ENCODE measurements around the gene AKNA. TPM values are rescaled to one million over a fixed set of nuclear protein-coding genes. Genes with fewer than 3 reads are reported as not detected.

AKNA gene
- total RNA-seq, 1 donor from 2014 or later, result 66.9 TPM

DNA sequence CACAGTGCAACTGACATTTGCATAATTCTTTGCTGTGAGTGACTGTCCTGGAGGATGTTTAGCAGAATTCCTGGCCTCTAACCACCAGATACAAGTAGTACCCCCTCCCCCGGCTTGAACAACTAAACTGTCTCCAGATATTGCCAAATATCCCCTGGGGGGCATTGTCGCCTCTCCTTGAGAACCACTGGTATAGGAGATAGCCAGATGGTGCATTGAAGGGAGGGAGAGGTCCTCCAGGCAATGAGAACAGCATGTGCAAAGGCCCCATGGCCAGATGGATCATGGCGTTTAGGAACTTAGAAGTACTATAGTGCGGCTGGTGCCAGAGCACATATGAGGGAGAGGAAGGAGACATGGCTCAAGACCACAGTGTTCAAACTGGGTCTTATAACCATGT, 83.8 kb downstream of the AKNA start:
- H3K27me3 ChIP-seq (ENCODE audit: low read depth), result peaks cover 8% of the 10 kb centered on the region
- DNase-seq (peak; percentile 6), ATAC-seq (no peak)
- no peak overlapping the region for H3K27ac ChIP-seq
- H3K36me3 ChIP-seq, result peaks cover 4% of the 10 kb centered on the region
- intact Hi-C loops (cut with DNase I), result no loop called here
- H3K4me1 ChIP-seq, result no peaks in the 10 kb centered on the region
- no peak overlapping the region for H3K4me3 ChIP-seq
- no peaks in the 10 kb centered on the region for H3K9me3 ChIP-seq
- TF ChIP-seq CTCF (IDR thresholded peaks at IDR 0.05), result no peak

DNA sequence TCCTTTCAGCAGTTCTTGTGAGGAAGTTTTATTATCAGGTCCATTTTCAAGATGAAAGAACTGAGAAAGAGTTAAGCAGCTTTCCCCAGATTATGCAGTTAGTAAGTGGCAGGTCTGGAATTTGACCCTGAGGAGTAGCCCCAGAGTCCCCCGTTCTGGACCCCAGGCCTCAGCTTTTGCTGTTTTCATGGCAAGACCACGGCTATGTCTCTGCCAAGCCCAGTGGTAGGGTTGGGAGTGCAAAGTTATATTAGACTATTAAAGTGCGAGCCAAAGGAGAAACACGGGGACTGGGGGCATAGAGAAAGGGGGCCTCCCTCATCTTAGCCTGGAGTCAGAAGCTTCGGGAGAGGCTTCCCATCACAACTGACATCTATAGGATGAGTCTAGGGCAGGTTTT, 84.2 kb downstream of the AKNA start:
- no peak overlapping the region for H3K4me3 ChIP-seq
- H3K9me3 ChIP-seq, result no peaks in the 10 kb centered on the region
- no peak for ATAC-seq
- H3K4me1 ChIP-seq, result no peaks in the 10 kb centered on the region
- no peak overlapping the region for H3K27ac ChIP-seq
- H3K36me3 ChIP-seq, result peaks cover 4% of the 10 kb centered on the region
- intact Hi-C loops (cut with DNase I), result no loop called here
- peaks cover 8% of the 10 kb centered on the region for H3K27me3 ChIP-seq (ENCODE audit: low read depth)
- TF ChIP-seq CTCF (IDR thresholded peaks at IDR 0.05), result no peak
- peak; percentile 4 for DNase-seq

DNA sequence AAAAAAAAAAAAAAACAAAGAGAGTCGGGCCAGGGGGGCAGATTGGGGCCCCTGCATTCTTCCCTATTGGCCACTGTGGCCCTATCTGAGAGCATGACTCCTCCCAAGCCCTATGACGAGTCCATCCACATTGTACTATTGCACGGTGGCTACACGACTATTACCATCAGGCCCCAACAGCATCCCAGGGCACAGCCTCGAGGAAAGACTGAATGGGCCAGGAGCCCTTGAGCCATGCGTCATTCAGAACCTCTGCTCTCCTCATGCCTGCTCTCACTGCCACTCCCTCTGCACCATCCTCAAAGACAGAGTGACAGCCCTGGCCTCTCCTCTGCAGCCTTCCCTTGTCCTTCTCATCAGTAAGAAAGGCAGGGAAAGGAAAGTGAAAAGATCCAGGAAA, 85.1 kb downstream of the AKNA start:
- intact Hi-C loops (cut with DNase I), result no loop called here
- Histone ChIP-seq H3K36me3 (peaks cover 4% of the 10 kb centered on the region), H3K27me3 (ENCODE audit: low read depth) (peaks cover 8% of the 10 kb centered on the region), H3K27ac (no peak overlapping the region), H3K9me3 (no peaks in the 10 kb centered on the region), H3K4me3 (no peak overlapping the region), H3K4me1 (no peaks in the 10 kb centered on the region)
- DNase-seq, result peak; percentile 8
- no peak for ATAC-seq
- TF ChIP-seq CTCF (IDR thresholded peaks at IDR 0.05), result no peak

DNA sequence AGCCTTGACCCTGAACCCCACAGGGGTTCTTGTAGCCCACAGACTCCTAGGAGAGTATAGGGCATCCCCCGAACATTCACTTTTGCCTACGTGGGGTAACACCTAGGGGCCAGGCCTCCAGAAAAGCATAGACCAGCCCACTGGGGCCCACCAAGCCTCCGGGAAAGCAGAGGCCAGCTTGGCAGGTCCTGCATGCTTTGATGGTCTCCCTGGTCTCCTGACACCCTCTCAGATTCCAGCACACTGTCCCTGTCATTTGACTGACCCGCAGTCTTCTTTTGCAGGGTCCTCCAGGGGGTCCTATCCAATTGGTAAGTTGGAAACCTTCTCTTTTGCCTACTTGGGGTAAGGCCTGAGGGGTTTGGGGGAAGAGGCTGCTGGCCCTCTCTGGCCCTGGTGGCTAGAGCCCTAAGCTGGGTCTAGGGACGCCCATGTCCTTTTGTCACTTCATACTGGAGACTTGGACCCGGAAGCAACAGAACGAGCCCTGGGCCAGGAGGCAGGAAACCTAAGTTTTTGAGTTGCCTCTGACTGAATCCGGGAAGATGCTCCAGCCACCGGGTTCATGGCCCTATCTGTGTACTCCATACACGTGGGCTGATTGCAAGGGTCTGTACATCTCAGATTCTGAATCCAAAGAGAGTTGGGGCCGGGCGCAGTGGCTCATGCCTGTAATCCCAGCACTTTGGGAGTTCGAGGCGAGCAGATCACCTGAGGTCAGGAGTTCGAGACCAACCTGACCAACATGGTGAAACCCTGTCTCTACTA, 85.8 kb downstream of the AKNA start:
- H3K27me3 ChIP-seq (ENCODE audit: low read depth), result peaks cover 8% of the 10 kb centered on the region
- H3K9me3 ChIP-seq, result no peaks in the 10 kb centered on the region
- no peaks in the 10 kb centered on the region for H3K4me1 ChIP-seq
- intact Hi-C loops (cut with DNase I), result no loop called here
- TF ChIP-seq CTCF (IDR thresholded peaks at IDR 0.05), result no peak
- DNase-seq (peak; percentile 34), ATAC-seq (no peak)
- no peaks in the 10 kb centered on the region for H3K36me3 ChIP-seq
- no peak overlapping the region for H3K4me3 ChIP-seq
- H3K27ac ChIP-seq, result no peak overlapping the region

GRCh38 chr9:114300846-114301797, 86.7 kb downstream of the AKNA start:
- Histone ChIP-seq H3K4me1 (no peaks in the 10 kb centered on the region), H3K9me3 (peaks cover 5% of the 10 kb centered on the region), H3K4me3 (no peak overlapping the region), H3K27me3 (ENCODE audit: low read depth) (peaks cover 8% of the 10 kb centered on the region), H3K36me3 (no peaks in the 10 kb centered on the region), H3K27ac (no peak overlapping the region)
- DNase-seq (peak; percentile 23), ATAC-seq (no peak)
- intact Hi-C loops (cut with DNase I), result no loop called here
- no peak for TF ChIP-seq CTCF (IDR thresholded peaks at IDR 0.05)
